Lower leg skin (tissue), 3 donors: ENCODE data around the gene ICOSLG.
"Not testable (repeated sequence)": the region's sequence is repeated elsewhere in the genome, so short reads cannot be mapped to it uniquely, and the experiment has no call there.

Experiments used
- CTCF ChIP-seq, 3 donors: fragments of 450-650 bp; IDR thresholded peaks; one replicate each; pipeline ENCODE4 v1.5.1; 2016; ENCODE audit warnings: antibody characterized with exemption in 3 of 3, mild to moderate bottlenecking in 3 of 3, moderate library complexity in 2 of 3
- POLR2A ChIP-seq, 2 donors: fragments of 450-650 bp; IDR thresholded peaks; one replicate each; pipeline ENCODE4 v1.6.1; 2016 to 2017; ENCODE audit warnings: antibody characterized with exemption in 2 of 2, mild to moderate bottlenecking in 1 of 2, moderate library complexity in 1 of 2

- not testable (repeated sequence) for TF ChIP-seq CTCF, POLR2A (IDR thresholded peaks at IDR 0.05)
Measured at GRCh38 chr21:44220674-44221073, 20.1 kb downstream of the ICOSLG start.
